ENCODE data around the gene C7orf57.

C7orf57 gene

DNA sequence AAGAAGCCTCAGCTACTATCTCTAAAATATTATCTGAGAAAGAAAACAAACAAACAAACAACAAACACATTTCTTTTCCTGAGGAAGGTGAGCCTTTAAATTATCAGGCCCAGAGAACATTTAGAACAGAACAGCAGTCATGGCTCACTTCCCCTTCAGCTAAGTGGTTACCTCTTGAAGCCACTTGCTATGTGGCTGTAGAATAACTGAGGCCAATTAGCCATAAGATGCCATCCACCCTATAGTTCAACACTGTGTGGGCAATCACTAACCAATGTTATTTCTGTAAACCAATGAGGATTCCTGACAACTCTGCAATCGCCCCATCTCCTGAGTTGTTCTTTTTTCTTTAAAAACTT lies 50.1 kb downstream of the C7orf57 start:
- no peak for DNase-seq (ENCODE audit: low spot score)

- DNase-seq (ENCODE audit: low spot score), result no peak
Observed at GRCh38 chr7:48085942-48086341, 50.6 kb downstream of the C7orf57 start.

DNA sequence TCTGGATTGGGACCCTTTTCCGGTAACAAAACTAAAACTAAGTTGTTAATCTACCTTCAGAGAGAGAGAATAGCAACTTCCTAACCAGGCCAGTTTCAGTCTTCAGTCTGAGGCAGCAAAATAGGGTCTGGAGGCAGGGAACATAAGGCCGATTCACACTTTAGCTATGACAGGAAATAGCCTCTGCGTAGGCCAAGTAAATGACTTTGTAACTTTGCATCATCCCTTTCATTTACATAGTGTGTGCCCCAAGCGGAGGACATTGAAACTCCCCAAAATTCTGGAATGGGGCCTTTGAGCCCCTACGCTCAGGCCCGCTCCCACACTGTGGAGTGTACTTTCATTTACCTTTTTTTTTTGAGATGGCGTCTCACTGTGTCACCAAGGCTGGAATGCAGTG lies 52.0 kb downstream of the C7orf57 start:
- no peak for DNase-seq (ENCODE audit: low spot score)

GRCh38 chr7:48088559-48089045 lies 53.3 kb downstream of the C7orf57 start:
- peak; percentile 82 for DNase-seq (ENCODE audit: low spot score)

- DNase-seq (ENCODE audit: low spot score), result peak; percentile 86
Observed at GRCh38 chr7:48089046-48090003, 54.0 kb downstream of the C7orf57 start, which contains the start of gene UPP1. TSS of gene UPP1 (plus strand) at chr7:48089265. CDS start at chr7:48094784, 5,519 bp downstream.

DNA sequence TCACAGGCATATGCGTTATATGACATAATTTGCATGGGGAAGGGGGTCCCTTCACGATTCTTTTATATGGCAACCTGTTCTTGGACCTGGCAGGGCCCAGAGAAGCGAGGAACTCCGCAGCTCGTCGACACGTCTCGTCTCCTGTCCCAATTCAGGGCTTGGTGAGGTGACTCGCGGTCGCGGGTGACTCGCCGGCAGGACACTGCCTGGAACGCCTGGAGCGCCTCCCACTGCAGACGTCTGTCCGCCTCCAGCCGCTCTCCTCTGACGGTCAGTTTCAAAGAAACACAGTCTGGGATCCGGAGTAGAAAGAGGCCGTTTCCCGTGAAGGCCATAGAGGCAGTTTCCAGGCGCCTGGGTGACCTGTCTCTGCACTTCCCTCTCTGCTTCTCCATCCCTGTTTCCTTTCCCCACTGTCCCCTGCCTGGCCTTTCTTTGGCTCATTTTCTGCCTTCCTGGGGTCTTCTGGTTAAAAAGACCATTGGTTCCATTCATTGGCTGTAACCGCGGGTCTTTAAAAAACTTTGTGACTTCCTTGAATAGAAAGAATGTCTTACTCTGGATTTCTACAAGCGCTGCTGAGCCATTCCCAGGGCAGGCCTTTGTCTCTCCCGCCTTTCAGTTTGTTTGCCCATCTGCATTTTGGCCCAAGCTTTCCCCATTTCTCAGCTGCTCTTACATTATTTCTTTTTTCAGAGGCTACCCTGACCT lies 54.9 kb downstream of the C7orf57 start:
- DNase-seq (ENCODE audit: low spot score), result no peak

GRCh38 chr7:48091506-48092433 lies 56.4 kb downstream of the C7orf57 start:
- DNase-seq (ENCODE audit: low spot score), result no peak

GRCh38 chr7:48094861-48095293 lies 59.5 kb downstream of the C7orf57 start:
- DNase-seq (ENCODE audit: low spot score), result no peak

GRCh38 chr7:48096273-48096672 lies 60.9 kb downstream of the C7orf57 start:
- DNase-seq (ENCODE audit: low spot score), result no peak

DNA sequence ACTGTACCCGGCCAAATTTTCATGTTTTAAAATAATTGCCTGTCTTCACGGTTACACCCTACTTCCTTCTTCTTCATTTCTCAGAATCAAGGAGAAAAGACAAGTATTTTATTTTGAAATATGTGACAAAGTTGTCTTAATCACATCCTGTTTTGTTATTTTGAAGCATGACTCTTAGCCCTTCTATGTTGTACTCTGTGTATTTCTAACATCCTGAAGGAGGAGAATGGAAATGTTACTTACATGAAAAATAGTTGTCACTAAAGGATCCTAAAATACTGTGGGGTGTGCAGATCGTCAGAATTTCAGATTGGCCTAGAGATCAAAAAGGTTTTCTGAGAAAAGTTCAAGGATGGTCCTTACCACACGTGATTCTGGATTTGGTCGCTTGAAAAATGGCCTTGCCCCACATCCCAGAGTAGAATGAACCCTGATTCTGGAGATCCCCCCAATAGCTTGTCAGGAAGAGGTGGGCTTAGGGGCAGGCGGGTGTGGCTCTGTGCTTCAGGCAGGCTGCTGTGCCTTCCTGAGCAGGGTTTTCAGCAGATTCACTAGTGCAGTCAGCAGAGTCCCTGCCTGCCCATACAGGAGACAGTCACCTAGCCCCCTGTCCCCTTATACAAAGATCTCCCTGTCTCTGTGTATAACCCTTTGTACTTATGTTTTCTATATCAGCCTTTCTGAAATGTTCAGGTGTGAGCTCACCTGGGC lies 62.3 kb downstream of the C7orf57 start:
- no peak for DNase-seq (ENCODE audit: low spot score)

- DNase-seq (ENCODE audit: low spot score), result no peak
Observed at GRCh38 chr7:48098846-48099245, 63.5 kb downstream of the C7orf57 start.

DNA sequence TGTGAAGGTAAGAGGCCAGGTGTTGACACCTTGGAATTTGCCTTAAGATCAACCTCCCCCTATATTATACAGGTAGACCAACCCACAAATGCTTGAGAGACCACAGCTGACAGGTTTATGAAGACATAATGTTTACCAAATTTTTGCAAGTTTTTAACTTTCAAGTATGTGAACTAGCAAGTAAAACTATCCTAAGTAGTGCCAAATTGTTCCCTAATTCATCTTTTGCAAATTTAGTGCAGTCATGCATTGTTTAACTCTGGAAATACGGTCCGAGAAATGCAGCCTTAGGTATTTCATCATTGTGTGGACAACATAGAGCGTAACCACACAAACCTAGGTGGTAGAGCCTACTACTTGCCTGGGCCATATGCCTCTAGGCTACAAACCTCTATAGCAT lies 64.4 kb downstream of the C7orf57 start:
- DNase-seq (ENCODE audit: low spot score), result no peak

- no peak for DNase-seq (ENCODE audit: low spot score)
Observed at GRCh38 chr7:48101352-48101751, 66.0 kb downstream of the C7orf57 start.

GRCh38 chr7:48101968-48102367 lies 66.6 kb downstream of the C7orf57 start:
- DNase-seq (ENCODE audit: low spot score), result no peak

- no peak for DNase-seq (ENCODE audit: low spot score)
Observed at GRCh38 chr7:48102530-48102929, 67.2 kb downstream of the C7orf57 start.

GRCh38 chr7:48105045-48105444 lies 69.7 kb downstream of the C7orf57 start:
- no peak for DNase-seq (ENCODE audit: low spot score)

- DNase-seq (ENCODE audit: low spot score), result no peak
Observed at GRCh38 chr7:48106906-48107659, 71.7 kb downstream of the C7orf57 start.

DNA sequence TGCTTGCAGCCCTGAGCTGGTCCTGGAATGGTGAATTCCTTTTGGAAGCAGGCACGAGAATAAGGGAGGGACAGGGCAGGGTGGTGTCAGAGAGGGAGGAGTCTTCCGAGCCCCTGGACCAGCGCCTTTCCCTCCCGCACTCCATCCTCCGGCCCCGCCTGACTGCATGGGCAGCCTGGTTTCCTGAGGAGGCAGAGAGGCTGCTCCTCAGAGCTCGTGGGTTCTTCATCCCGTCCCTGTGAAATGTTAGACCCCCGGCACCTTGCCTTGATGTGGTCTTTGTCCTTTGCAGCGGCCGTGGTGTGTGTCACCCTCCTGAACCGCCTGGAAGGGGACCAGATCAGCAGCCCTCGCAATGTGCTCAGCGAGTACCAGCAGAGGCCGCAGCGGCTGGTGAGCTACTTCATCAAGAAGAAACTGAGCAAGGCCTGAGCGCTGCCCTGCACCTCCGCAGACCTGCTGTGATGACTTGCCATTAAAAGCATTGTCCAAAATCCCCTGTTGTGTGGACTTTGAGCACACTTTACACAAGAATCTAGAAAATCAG lies 72.7 kb downstream of the C7orf57 start:
- DNase-seq (ENCODE audit: low spot score), result no peak

DNA sequence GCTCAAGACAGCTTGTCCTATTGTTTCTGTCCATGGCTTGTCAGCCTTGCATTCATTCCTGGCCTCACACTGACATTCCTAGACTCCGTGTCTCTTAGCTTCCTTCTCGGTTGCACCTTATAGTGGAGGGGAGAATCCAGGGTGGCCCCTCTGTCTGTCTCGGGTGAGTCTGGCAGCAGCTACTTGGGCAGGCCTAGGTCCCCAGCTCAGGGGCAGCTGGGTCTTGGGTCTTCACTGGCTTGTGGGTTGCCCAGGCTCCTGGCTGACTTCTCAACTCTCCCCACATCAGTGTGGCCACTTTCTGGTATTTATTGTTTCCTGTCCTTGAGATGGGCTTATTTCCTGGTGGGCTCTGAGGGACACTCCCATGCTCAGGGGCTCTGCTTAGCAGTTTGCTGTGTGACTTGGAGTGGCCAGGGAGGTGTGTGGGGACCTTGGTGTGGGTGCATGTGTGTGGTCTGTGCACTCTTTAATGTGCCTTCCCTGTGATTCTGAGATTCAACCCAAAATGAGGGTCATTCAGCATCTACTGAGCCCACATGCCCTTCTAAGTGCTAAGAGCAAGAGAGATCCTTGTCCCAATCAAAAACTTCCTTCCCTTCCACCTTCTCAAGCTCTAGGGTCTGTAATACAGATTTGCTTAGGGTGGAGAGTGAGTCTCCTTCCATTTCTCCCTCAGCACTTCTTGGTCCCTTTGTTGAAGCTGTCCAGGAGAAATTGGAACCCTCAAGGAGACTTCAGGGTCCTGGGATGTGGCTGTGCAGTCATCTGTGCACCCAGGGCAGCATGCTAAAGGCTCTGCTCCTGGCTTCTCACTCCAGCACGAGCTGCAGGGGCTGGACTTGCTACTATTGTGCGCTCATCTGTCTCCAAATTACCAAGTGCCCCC lies 73.9 kb downstream of the C7orf57 start:
- no peak for DNase-seq (ENCODE audit: low spot score)

Data from COLO829 (cell line).